ENCODE results near the gene GIPC1.

GRCh38 chr19:14526423-14526822, 30.5 kb upstream of the GIPC1 start:
- TF ChIP-seq CTCF (IDR thresholded peaks at IDR 0.05) (no peak), POLR2A (IDR thresholded peaks at IDR 0.05) (no peak)
